AG09319 (cell line): Measurements from ENCODE around the gene RHBDD2.
"Not testable (repeated sequence)": the region's sequence is repeated elsewhere in the genome, so short reads cannot be mapped to it uniquely, and the experiment has no call there.

ENCODE experiments used
- DNase-seq: peaks from one replicate; pipeline ENCODE4 v3.0.0-alpha.2; 2010; ENCODE audit warnings: low read depth; ENCODE audit errors: extremely low read depth
- CTCF ChIP-seq: IDR thresholded peaks from 2 replicates; pipeline ENCODE4 v1.5.1; 2011; ENCODE audit warnings: low read depth, mild to moderate bottlenecking, inconsistent platforms, low read length, moderate library complexity

The RHBDD2 gene

GRCh38 chr7:75888464-75889222 is 9.8 kb downstream of the RHBDD2 start:
- no peak for DNase-seq
- TF ChIP-seq CTCF: no peak

GRCh38 chr7:75889223-75889825 is 10.5 kb downstream of the RHBDD2 start:
- TF ChIP-seq CTCF: no peak
- DNase-seq: no peak

GRCh38 chr7:75889826-75890225 is 11.0 kb downstream of the RHBDD2 start:
- no peak for DNase-seq
- no peak for TF ChIP-seq CTCF

GRCh38 chr7:75891237-75891636 is 12.4 kb downstream of the RHBDD2 start:
- not testable (repeated sequence) for DNase-seq

- TF ChIP-seq CTCF: no peak
- DNase-seq: no peak
These were observed 13.1 kb downstream of the RHBDD2 start for GRCh38 chr7:75891815-75892411.

- no peak for DNase-seq
- TF ChIP-seq CTCF: no peak
These were observed 13.9 kb downstream of the RHBDD2 start for GRCh38 chr7:75892634-75893272.

- no peak for TF ChIP-seq CTCF
- DNase-seq: no peak
These were observed 18.0 kb downstream of the RHBDD2 start for GRCh38 chr7:75896803-75897327.
